Activated CD4-positive, CD25-positive, alpha-beta regulatory T cell (primary cell): ENCODE data around the gene IP6K1.
"Not testable (repeated sequence)": the region's sequence is repeated elsewhere in the genome, so short reads cannot be mapped to it uniquely, and the experiment has no call there.

ENCODE experiments used
- DNase-seq, 4 experiments: peaks; one replicate each; lab custom pipeline; 2025; lab: John Stamatoyannopoulos, UW

The IP6K1 gene

GRCh38 chr3:49793486-49794085, 7.2 kb upstream of the IP6K1 start:
- no peak for DNase-seq

- DNase-seq = no peak
Observed at GRCh38 chr3:49792371-49793150, 6.2 kb upstream of the IP6K1 start.

- no peak for DNase-seq
Observed at GRCh38 chr3:49791571-49791970, 5.2 kb upstream of the IP6K1 start.

GRCh38 chr3:49790626-49791411, 4.5 kb upstream of the IP6K1 start:
- no peak for DNase-seq

- DNase-seq = no peak
Observed at GRCh38 chr3:49788056-49788455, 1.7 kb upstream of the IP6K1 start.

- DNase-seq = no peak
Observed at GRCh38 chr3:49787536-49787935, 1.2 kb upstream of the IP6K1 start.

GRCh38 chr3:49787182-49787464, 781 bp upstream of the IP6K1 start:
- DNase-seq = no peak

- DNase-seq = no peak
Observed at GRCh38 chr3:49785565-49786356, 581 bp downstream of the IP6K1 start.

GRCh38 chr3:49782277-49782676, 4.1 kb downstream of the IP6K1 start:
- DNase-seq = not testable (repeated sequence)

- DNase-seq = no peak
Observed at GRCh38 chr3:49781415-49782199, 4.7 kb downstream of the IP6K1 start.

- not testable (repeated sequence) for DNase-seq
Observed at GRCh38 chr3:49780975-49781365, 5.4 kb downstream of the IP6K1 start.

- no peak for DNase-seq
Observed at GRCh38 chr3:49780080-49780974, 6.0 kb downstream of the IP6K1 start.

- no peak for DNase-seq
Observed at GRCh38 chr3:49779358-49780079, 6.8 kb downstream of the IP6K1 start.

GRCh38 chr3:49776101-49776500, 10.2 kb downstream of the IP6K1 start:
- DNase-seq = not testable (repeated sequence)

GRCh38 chr3:49775538-49775937, 10.8 kb downstream of the IP6K1 start:
- DNase-seq = no peak

GRCh38 chr3:49772703-49773102, 13.6 kb downstream of the IP6K1 start:
- DNase-seq = no peak

- DNase-seq = no peak
Observed at GRCh38 chr3:49771340-49771938, 14.9 kb downstream of the IP6K1 start.

GRCh38 chr3:49769926-49770325, 16.4 kb downstream of the IP6K1 start:
- DNase-seq = no peak

GRCh38 chr3:49769286-49769915, 16.9 kb downstream of the IP6K1 start:
- no peak for DNase-seq
